HL-60 (cell line): ENCODE data around the gene XYLT1.

ENCODE experiments used
- DNase-seq, 2 experiments: peaks; one replicate each; pipeline ENCODE4 v3.0.0-alpha.2; 2010 to 2020; ENCODE audit warnings: low read depth in 1 of 2, low spot score in 1 of 2
- H3K27ac ChIP-seq: fragments of 250-450 bp; sonication (Bioruptor Pico); replicated peaks from 2 replicates; pipeline ENCODE4 v1.5.1; 2020; ENCODE audit warnings: mild to moderate bottlenecking, moderate library complexity
- H3K27me3 ChIP-seq: fragments of 250-450 bp; sonication (Bioruptor Pico); 2 replicates; pipeline ENCODE4 v1.5.1; 2021; ENCODE audit warnings: mild to moderate bottlenecking, moderate library complexity; ENCODE audit not compliant: insufficient read depth, poor library complexity, severe bottlenecking
- H3K4me3 ChIP-seq: replicated peaks from 2 replicates; pipeline ENCODE4 v1.5.1; 2011; ENCODE audit warnings: mild to moderate bottlenecking, control low read depth, low read length; ENCODE audit not compliant: insufficient read depth
- CTCF ChIP-seq: IDR thresholded peaks from one replicate; pipeline ENCODE4 v1.5.1; 2011; ENCODE audit warnings: low read length, control low read depth, inconsistent platforms; ENCODE audit not compliant: insufficient read depth
- GABPA ChIP-seq: IDR thresholded peaks from 2 replicates; pipeline ENCODE4 v1.6.1; 2012; ENCODE audit warnings: low read depth
- POLR2AphosphoS5 ChIP-seq: IDR thresholded peaks from 2 replicates; pipeline ENCODE4 v1.6.1; 2012; ENCODE audit warnings: low read depth
- SPI1 ChIP-seq: IDR thresholded peaks from 2 replicates; pipeline ENCODE4 v1.6.1; 2012; ENCODE audit warnings: low read depth, mild to moderate bottlenecking, borderline replicate concordance
- TF ChIP-seq, protein P1 (sequence below): IDR thresholded peaks from 2 replicates; pipeline ENCODE4 v1.6.1; 2012; ENCODE audit warnings: low read depth; ENCODE audit not compliant: insufficient replicate concordance

XYLT1 gene

DNA sequence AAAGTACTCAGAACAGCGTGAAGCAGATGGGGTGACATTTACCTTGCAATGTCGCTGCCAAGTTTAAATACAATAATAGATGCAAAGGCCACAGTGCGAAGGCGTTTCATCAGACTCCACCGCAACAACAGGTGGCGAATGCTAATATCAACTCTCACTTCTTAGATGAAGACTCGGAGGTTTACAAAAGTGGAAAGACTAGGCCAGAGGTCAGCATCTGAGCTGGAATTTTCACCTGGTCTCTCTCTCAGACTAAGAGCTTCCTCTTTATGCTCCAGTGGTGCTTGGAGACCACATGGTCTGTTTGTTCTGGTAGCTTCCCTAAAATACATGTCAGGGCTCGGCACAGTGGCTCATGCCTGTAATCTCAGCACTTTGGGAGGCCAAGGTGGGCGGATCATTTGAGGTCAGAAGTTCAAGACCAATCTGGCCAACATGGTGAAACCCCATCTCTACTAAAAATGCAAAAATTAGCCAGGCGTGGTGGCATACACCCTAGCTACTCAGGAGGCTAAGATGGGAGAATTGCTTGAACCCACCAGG, 169.1 kb downstream of the XYLT1 start:
- Histone ChIP-seq H3K4me3 (no peak overlapping the region), H3K27me3 (no peaks in the 10 kb centered on the region), H3K27ac (peak overlapping the region; percentile 50)
- TF ChIP-seq CTCF = no peak
- TF ChIP-seq, protein P1, sequence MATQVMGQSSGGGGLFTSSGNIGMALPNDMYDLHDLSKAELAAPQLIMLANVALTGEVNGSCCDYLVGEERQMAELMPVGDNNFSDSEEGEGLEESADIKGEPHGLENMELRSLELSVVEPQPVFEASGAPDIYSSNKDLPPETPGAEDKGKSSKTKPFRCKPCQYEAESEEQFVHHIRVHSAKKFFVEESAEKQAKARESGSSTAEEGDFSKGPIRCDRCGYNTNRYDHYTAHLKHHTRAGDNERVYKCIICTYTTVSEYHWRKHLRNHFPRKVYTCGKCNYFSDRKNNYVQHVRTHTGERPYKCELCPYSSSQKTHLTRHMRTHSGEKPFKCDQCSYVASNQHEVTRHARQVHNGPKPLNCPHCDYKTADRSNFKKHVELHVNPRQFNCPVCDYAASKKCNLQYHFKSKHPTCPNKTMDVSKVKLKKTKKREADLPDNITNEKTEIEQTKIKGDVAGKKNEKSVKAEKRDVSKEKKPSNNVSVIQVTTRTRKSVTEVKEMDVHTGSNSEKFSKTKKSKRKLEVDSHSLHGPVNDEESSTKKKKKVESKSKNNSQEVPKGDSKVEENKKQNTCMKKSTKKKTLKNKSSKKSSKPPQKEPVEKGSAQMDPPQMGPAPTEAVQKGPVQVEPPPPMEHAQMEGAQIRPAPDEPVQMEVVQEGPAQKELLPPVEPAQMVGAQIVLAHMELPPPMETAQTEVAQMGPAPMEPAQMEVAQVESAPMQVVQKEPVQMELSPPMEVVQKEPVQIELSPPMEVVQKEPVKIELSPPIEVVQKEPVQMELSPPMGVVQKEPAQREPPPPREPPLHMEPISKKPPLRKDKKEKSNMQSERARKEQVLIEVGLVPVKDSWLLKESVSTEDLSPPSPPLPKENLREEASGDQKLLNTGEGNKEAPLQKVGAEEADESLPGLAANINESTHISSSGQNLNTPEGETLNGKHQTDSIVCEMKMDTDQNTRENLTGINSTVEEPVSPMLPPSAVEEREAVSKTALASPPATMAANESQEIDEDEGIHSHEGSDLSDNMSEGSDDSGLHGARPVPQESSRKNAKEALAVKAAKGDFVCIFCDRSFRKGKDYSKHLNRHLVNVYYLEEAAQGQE = no peak
- TF ChIP-seq GABPA = no peak
- peak; percentile 51; the same call in 1 of the 2 replicates for TF ChIP-seq SPI1
- TF ChIP-seq POLR2AphosphoS5 = peak; percentile 26; the same call in 1 of the 2 replicates
- peak; percentile 41 to 80 for DNase-seq

DNA sequence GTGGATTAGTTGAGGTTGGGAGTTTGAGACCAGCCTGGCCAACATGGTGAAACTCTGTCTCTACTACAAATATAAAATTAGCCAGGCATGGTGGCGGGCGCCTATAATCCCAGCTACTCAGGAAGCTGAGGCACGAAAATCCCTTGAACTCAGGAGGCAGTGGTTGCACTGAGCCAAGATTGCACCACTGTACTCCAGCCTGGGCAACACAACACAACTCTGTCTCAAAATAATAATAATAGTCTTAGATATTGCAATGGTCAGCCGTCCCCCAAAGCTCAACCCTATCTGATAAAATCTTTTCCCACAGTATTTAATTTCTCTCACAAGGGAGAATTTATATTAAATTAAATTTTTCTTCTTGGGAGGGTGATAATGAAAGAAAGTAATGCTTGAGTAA, 169.6 kb downstream of the XYLT1 start:
- Histone ChIP-seq H3K27me3 (no peaks in the 10 kb centered on the region), H3K27ac (peak overlapping the region; percentile 35; the same call in 1 of the 2 replicates), H3K4me3 (no peak overlapping the region)
- TF ChIP-seq SPI1 = no peak
- TF ChIP-seq, protein P1 = no peak
- no peak for TF ChIP-seq POLR2AphosphoS5
- TF ChIP-seq GABPA = no peak
- TF ChIP-seq CTCF = no peak
- DNase-seq = no peak

DNA sequence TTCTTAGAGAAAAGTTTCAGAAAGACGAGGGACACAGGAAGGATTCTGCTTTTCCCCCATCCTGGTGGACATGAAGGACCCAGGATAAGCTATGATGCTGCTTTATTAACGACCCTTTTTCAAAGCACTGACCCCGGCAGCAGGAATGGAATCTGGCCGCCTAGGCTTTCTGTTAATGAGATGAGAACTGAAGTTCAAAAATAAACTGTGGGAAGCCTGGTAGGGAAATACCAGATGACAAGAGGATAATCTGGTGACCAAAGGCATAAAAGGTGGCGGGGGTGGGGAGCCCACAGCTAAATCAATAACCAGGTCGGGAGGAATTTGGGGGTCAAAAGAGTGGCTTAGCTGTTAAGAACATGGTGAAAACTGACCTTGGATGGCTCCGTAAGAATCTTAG, 171.0 kb downstream of the XYLT1 start:
- no peak overlapping the region for H3K4me3 ChIP-seq
- H3K27me3 ChIP-seq = no peaks in the 10 kb centered on the region
- DNase-seq = no peak
- TF ChIP-seq, protein P1 = no peak
- no peak for TF ChIP-seq POLR2AphosphoS5
- TF ChIP-seq SPI1 = no peak
- no peak for TF ChIP-seq CTCF
- no peak for TF ChIP-seq GABPA
- H3K27ac ChIP-seq = no peak overlapping the region
